HG02610 (cell line): ENCODE results near the gene TCF12.
"Not testable (repeated sequence)": the region's sequence is repeated elsewhere in the genome, so short reads cannot be mapped to it uniquely, and the experiment has no call there.

Source experiments
- ATAC-seq: cut with Tn5 transposase; IDR thresholded peaks from one replicate; pipeline ENCODE4 v1.9.1; 2021; ENCODE audit warnings: mild to moderate bottlenecking, moderate library complexity; ENCODE audit not compliant: unreplicated experiment

TCF12 gene

DNA sequence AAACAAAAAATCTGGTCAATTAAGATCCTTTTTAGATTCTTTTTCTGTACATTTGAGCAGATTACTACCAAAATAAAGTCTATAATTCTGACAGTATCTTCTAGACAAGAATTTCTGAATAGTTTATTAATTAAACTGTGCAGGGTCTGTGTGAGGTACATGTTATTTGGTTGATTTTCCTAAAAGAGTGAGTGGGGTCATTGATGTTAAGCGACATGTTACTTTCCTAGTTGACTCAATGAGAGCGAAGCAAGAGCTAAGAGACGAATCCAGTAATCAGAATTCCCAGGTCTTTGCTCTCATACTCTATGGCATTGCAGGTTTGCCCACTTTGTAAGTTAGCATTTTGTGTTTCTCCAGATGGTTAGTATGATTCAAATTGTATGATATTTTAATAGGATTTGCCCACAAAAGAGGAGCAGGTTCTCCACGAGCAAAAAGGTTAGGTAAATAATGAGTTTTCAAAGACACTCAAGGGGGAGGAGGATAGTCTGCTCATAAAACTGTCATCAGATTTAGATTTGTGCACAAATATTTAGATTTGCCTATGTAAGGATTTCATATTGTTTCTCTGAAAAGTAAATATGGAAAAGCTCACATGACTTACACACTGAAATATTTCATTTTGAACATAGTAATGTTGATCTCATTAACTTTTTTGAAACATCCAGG is 240.7 kb downstream of the TCF12 start:
- ATAC-seq = no peak

DNA sequence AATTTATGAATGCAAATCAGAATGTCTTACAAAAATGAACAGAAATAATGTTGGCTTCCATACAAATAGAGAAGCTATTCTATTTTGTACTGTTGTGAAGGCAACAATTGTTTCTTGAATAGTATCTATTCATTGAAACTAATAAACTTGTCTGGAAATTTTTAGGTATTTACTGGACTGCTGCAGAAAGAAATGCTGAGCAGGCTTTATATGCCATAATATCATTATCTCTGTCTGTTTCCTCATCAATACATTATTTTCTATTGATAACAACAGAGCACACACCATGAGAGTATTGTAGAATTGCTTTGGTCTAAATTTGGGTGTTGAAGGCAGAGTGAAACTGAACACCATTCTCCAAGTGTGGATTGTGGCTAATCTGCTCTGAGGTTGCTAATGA is 241.3 kb downstream of the TCF12 start:
- ATAC-seq = no peak

GRCh38 chr15:57160823-57161560 is 242.5 kb downstream of the TCF12 start:
- no peak for ATAC-seq

- ATAC-seq = not testable (repeated sequence)
Observed at GRCh38 chr15:57164251-57164650, 245.8 kb downstream of the TCF12 start.

DNA sequence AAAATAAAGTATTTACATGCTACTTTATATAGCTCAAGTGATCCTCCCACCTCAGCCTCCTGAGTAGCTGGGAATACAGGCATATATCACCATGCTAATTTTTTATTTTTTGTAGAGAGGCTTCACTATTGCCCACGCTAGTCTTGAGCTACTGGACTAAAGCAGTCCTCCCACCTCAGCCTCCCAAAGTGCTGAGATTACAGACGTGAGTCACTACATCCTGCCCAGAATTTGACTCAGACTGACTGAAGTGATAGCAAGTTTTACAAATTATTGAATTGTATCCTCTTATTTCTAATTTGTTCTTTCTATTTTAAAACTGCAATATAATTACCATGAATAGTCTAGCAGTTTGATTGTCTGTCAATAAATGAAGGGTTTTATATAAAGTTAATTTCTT is 247.5 kb downstream of the TCF12 start:
- no peak for ATAC-seq

DNA sequence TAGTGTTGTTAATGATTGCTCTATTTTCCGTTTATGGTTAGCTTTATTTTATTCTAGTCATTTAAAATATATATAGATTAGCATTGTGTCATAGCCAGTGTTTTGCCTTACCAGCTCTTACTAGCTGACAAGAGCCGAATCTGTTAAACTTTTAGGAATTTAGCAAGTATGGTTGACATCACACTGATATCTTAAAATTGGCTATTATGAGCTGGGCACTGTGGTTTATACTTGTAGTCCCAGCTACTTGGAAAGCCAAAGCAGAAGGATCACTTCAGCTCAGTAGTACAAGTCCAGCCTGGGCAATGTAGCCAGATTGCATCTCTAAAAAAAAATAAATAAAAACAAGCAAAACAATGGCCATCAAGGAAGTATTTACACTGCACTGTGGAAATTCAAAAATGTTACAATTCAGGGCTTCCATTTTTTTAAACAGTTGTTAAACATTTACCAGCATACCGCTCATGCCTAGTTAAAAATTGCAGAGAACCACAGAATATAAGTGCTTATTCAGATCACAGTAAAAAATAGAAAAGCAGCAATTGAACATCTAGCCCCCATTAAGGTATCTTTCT is 249.5 kb downstream of the TCF12 start:
- ATAC-seq = no peak

DNA sequence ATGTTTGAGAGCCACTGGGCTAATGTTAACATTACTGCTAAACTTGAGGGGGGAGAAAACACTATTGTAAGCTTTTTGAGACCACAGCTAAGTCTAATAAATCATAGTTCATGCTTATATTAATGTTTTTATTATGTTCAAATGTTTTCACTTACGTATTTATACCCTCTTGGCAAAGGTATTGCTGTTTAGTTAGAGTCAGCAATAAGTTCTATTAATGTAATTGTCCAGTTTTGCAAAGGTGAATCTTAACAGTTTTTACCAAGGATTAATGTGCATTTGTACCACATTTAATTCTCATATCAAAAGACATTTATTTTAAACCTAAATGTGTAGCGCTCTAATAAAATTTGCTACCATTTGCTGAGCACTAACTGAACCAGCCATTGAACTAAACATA is 251.2 kb downstream of the TCF12 start:
- no peak for ATAC-seq

DNA sequence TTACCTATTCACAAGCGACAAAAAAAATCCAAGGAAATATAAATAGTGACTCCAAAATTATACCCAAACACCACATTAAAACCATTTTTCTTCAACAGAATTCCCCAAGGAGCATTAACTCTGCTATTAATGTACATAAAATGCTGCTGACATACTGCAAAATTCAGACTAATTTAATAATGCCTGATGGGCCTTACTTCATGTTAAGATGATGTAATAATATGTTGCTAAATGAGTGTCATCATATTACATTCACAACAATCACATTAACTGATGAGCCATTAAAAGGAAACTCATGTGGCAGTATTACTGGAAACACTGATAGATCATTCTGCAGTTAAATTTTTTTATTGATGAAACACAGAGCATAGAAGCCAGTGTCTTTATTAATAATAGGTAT is 253.0 kb downstream of the TCF12 start:
- ATAC-seq = no peak

GRCh38 chr15:57172925-57173324 is 254.5 kb downstream of the TCF12 start:
- ATAC-seq = no peak

GRCh38 chr15:57183041-57183440 is 264.6 kb downstream of the TCF12 start:
- no peak for ATAC-seq

DNA sequence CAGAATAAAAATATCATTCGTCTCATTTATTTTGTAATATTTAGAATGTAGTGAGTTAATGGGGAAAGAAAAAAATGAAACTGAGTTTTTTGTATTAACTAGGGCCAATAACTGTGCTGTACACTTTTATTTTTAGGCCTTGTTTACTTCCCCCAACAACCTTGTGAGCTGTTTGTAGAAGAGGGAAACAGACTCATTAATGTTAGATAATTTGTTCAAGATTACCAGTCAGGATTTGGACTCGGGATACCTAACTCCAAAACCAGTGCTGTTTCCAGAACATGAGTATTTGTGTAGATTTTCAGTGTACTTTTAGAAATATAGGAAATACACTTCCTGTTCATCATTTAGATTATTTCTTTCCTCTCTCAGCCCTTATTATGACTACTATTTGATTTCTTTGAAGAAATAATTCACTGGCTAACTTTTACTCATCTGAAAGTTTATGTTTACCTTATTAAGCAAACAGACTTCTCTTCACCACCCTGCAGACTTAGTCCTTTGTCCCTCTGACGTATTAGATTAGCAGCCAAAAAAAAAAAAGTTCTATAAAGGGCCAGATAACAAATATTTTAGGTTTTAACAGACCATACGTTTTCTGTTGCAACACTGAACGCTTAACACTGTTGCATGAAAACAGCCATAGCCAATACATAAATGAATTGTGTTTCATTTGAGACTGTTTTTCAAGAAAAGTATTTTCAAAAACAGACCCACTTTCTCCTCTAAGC is 265.3 kb downstream of the TCF12 start:
- ATAC-seq = no peak

DNA sequence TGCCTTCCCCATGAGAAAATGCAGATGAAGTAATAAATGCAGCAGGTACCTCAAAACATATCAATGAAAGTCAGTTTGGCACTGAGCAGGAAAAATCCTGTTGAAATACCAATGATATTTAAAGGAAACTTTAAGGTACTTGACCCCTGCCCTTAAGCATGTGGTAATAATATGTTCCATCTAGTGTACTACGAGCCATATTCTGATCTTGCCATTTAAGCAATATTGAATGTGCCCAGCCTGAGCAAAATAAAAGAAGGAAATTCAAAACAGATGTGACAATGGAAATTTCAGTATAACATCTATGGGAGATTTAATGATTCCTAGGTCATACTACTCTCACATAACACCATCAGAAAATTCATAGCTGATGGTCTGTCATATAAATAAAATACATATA is 266.1 kb downstream of the TCF12 start:
- ATAC-seq = no peak

GRCh38 chr15:57185507-57186074 is 267.1 kb downstream of the TCF12 start:
- ATAC-seq = no peak

- ATAC-seq = no peak
Observed at GRCh38 chr15:57189466-57189865, 271.0 kb downstream of the TCF12 start.

GRCh38 chr15:57190208-57190607 is 271.8 kb downstream of the TCF12 start:
- ATAC-seq = no peak

DNA sequence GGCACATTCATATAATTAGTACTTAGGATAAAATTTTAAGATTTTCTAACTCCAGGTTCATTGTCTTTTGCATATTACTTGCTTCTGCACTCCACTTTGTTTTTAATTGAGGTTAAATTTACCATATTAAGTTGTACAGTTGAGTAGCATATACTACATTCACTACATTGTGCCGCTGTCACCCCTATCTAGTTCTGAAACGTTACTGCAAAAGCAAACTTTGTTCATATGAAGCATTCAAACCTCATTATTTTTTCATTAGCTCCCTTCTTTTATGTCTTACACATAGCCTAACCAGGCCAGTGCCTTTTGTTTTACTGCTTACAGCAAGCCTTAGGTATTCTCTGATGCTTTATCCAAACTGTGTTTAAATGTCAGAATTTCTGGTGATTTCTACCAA is 274.7 kb downstream of the TCF12 start:
- no peak for ATAC-seq

DNA sequence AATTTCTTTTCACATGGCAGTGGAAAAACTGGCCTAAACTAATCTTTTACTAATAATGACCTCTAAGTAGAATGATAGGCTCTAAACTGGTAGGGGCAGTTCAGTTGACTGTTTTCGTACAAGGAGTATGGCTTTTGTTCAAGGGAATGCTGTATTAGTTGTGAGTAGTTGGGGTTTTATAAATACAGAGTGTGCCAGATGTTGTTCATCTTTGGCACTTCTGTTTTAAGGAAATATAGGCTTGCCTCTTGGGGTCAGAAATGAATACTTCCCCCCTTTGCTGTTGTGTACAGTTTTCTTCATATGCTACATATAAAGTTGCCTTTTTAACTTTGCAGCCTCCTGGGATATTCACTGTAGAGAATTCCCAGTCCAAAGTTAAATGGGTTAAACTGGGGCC is 276.9 kb downstream of the TCF12 start:
- ATAC-seq = no peak

DNA sequence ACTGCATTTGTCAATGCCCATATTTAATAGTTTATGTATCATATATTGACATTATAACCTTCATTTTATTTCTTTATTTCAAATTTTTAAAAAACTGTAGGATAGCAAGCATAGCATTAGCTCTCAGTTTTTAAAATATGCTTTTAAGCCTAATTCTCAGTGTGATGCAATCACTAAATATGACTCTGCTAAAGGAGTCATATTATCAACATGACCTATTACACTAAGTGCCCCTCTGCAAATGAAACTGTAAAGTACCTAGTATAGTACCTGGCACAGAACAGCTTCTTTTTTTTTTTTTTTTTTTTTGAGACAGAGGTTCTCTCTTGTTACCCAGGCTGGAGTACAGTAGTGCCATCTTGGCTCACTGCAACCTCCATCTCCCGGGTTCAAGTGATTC is 278.4 kb downstream of the TCF12 start:
- ATAC-seq = no peak

- no peak for ATAC-seq
Observed at GRCh38 chr15:57198131-57198530, 279.7 kb downstream of the TCF12 start.

- ATAC-seq = no peak
Observed at GRCh38 chr15:57198654-57199291, 280.3 kb downstream of the TCF12 start.

DNA sequence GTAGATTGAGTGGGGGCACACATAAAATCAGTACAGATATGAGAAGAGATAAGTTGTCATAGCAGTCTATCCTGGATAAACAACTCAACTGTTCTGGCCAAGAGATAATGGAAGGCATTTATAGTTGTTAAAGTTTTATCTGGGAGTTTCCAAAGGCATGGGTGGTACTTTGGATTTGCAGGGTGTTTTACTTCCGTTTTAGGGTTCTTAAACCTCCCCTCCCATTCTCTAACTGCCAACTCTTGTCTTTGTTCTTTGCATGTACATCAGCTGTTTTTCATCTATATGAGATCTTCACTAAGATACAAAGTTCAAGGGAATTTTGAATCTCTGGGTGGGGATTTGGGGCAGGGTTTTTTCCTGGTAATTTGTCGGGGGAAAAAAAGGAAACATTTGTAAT is 283.1 kb downstream of the TCF12 start:
- ATAC-seq = no peak
